ENCODE results near the gene TRIM38.

The TRIM38 gene

GRCh38 chr6:26034905-26035304 is 72.3 kb downstream of the TRIM38 start:
- Histone ChIP-seq H3K27me3 (ENCODE audit: insufficient read depth, poor library complexity, severe bottlenecking) (no peaks in the 10 kb centered on the region), H3K27ac (replicated peaks) (no peak overlapping the region; the same call in 1 of the 2 replicates), H3K4me3 (replicated peaks; ENCODE audit: insufficient read depth, low read length) (no peak overlapping the region)
- TF ChIP-seq REST (IDR thresholded peaks at IDR 0.05; ENCODE audit: insufficient replicate concordance, low read depth) (no peak), POLR2AphosphoS5 (IDR thresholded peaks at IDR 0.05; ENCODE audit: low read depth) (no peak)
- DNase-seq (ENCODE audit: low read depth in 1 of 2, low spot score in 1 of 2) = no peak
